H9 (cell line): Measurements from ENCODE around the gene NHLRC4. TPM values are rescaled to one million over a fixed set of nuclear protein-coding genes. Genes with fewer than 3 reads are reported as not detected.

ENCODE experiments used
- DNase-seq: peaks from one replicate; pipeline ENCODE4 v3.0.0-alpha.2; 2017
- H2AFZ ChIP-seq: one replicate; pipeline ENCODE4 v1.6.1; 2013; ENCODE audit warnings: mild to moderate bottlenecking, low read length, control low read depth, moderate library complexity
- H2AK5ac ChIP-seq: 2 replicates; pipeline ENCODE4 v1.6.1; 2013; ENCODE audit warnings: low read length, control low read depth, mixed read lengths; ENCODE audit not compliant: insufficient read length
- H2BK120ac ChIP-seq: one replicate; pipeline ENCODE4 v1.6.1; 2013; ENCODE audit warnings: low read depth, mild to moderate bottlenecking, low read length, control low read depth, inconsistent platforms; ENCODE audit not compliant: poor library complexity, severe bottlenecking
- H2BK12ac ChIP-seq: 2 replicates; pipeline ENCODE4 v1.6.1; 2013; ENCODE audit warnings: low read length, control low read depth, mixed read lengths, low read depth; ENCODE audit not compliant: insufficient read length
- H2BK15ac ChIP-seq: 2 replicates; pipeline ENCODE4 v1.6.1; 2013; ENCODE audit warnings: low read depth, low read length, control low read depth
- H2BK20ac ChIP-seq: one replicate; pipeline ENCODE4 v1.6.1; 2013; ENCODE audit warnings: low read depth, mild to moderate bottlenecking, low read length, control low read depth, inconsistent platforms; ENCODE audit not compliant: poor library complexity, severe bottlenecking
- H2BK5ac ChIP-seq: 2 replicates; pipeline ENCODE4 v1.6.1; 2013; ENCODE audit warnings: low read length, control low read depth, mixed read lengths; ENCODE audit not compliant: insufficient read length
- H3K14ac ChIP-seq: 2 replicates; pipeline ENCODE4 v1.6.1; 2013; ENCODE audit warnings: low read length, control low read depth; ENCODE audit not compliant: insufficient read depth
- H3K18ac ChIP-seq: 2 replicates; pipeline ENCODE4 v1.6.1; 2013; ENCODE audit warnings: low read depth, mild to moderate bottlenecking, mixed read lengths, low read length, control low read depth; ENCODE audit not compliant: insufficient read length
- H3K23ac ChIP-seq: 2 replicates; pipeline ENCODE4 v1.6.1; 2013; ENCODE audit warnings: low read length, control low read depth, mixed read lengths, low read depth; ENCODE audit not compliant: insufficient read length
- H3K23me2 ChIP-seq: 2 replicates; pipeline ENCODE4 v1.6.1; 2013; ENCODE audit warnings: low read depth, mild to moderate bottlenecking, mixed read lengths, low read length, control low read depth; ENCODE audit not compliant: insufficient read length, poor library complexity, severe bottlenecking
- H3K27ac ChIP-seq: 2 replicates; pipeline ENCODE4 v1.5.1; 2013; ENCODE audit warnings: low read length, control low read depth, mixed read lengths, low read depth; ENCODE audit not compliant: insufficient read length
- H3K27me3 ChIP-seq: 2 replicates; pipeline ENCODE4 v1.6.1; 2013; ENCODE audit warnings: low read length, control low read depth, inconsistent platforms; ENCODE audit not compliant: insufficient read depth
- H3K4ac ChIP-seq: 2 replicates; pipeline ENCODE4 v1.6.1; 2013; ENCODE audit warnings: low read depth, mild to moderate bottlenecking, control low read depth, inconsistent platforms, low read length, moderate library complexity
- H3K4me1 ChIP-seq: 2 replicates; pipeline ENCODE4 v1.6.1; 2013; ENCODE audit warnings: low read length, control low read depth, inconsistent platforms; ENCODE audit not compliant: insufficient read depth
- H3K4me2 ChIP-seq: 2 replicates; pipeline ENCODE4 v1.6.1; 2013; ENCODE audit warnings: low read length, control low read depth, mixed read lengths; ENCODE audit not compliant: insufficient read length, insufficient read depth
- H3K56ac ChIP-seq: 2 replicates; pipeline ENCODE4 v1.6.1; 2013; ENCODE audit warnings: low read depth, mild to moderate bottlenecking, mixed read lengths, low read length, control low read depth; ENCODE audit not compliant: insufficient read length
- H3K79me1 ChIP-seq: 2 replicates; pipeline ENCODE4 v1.6.1; 2013; ENCODE audit warnings: low read depth, mild to moderate bottlenecking, moderate library complexity, low read length, control low read depth, inconsistent platforms; ENCODE audit not compliant: insufficient read depth, poor library complexity, severe bottlenecking
- H3K79me2 ChIP-seq: 2 replicates; pipeline ENCODE4 v1.6.1; 2013; ENCODE audit warnings: low read length, control low read depth, inconsistent platforms; ENCODE audit not compliant: insufficient read depth
- H3K9ac ChIP-seq: 2 replicates; pipeline ENCODE4 v1.6.1; 2013; ENCODE audit warnings: low read length, control low read depth, mixed read lengths; ENCODE audit not compliant: insufficient read length; ENCODE audit errors: extremely low read depth
- H3K9me3 ChIP-seq: one replicate; pipeline ENCODE4 v1.6.1; 2013; ENCODE audit warnings: low read depth, low read length, inconsistent platforms; ENCODE audit not compliant: control insufficient read depth
- H3T11ph ChIP-seq: one replicate; pipeline ENCODE4 v1.6.1; 2013; ENCODE audit warnings: mild to moderate bottlenecking, low read length, control low read depth, inconsistent platforms
- H4K20me1 ChIP-seq: one replicate; pipeline ENCODE4 v1.6.1; 2013; ENCODE audit not compliant: control insufficient read depth, insufficient read length, insufficient read depth
- H4K5ac ChIP-seq: 2 replicates; pipeline ENCODE4 v1.6.1; 2013; ENCODE audit warnings: low read depth, mild to moderate bottlenecking, mixed read lengths, low read length, control low read depth; ENCODE audit not compliant: insufficient read length
- H4K8ac ChIP-seq: replicated peaks from 2 replicates; pipeline ENCODE4 v1.6.1; 2013; ENCODE audit warnings: low read length, control low read depth, mixed read lengths, low read depth; ENCODE audit not compliant: insufficient read length
- H4K91ac ChIP-seq: 2 replicates; pipeline ENCODE4 v1.6.1; 2013; ENCODE audit warnings: low read depth, mild to moderate bottlenecking, moderate library complexity, mixed read lengths, low read length, control low read depth; ENCODE audit not compliant: insufficient read length
- H3K27ac Mint-ChIP-seq, 3 experiments: 2 replicates in 2 of 3; 3 replicates in 1 of 3; pipeline ENCODE4 v1.8.0; 2020 to 2021; ENCODE audit warnings: mixed read lengths in 3 of 3, mild to moderate bottlenecking in 1 of 3, moderate library complexity in 1 of 3
- H3K27me3 Mint-ChIP-seq: 2 replicates; pipeline ENCODE4 v1.8.0; 2021; ENCODE audit warnings: low read depth, mild to moderate bottlenecking, moderate library complexity, mixed read lengths
- H3K36me3 Mint-ChIP-seq, 3 experiments: 2 replicates in 2 of 3; 3 replicates in 1 of 3; pipeline ENCODE4 v1.8.0; 2020 to 2021; ENCODE audit warnings: low read depth in 3 of 3, mixed read lengths in 3 of 3; ENCODE audit not compliant: insufficient read depth in 1 of 3
- H3K4me1 Mint-ChIP-seq, 2 experiments: 2 replicates each; pipeline ENCODE4 v1.8.0; 2020; ENCODE audit warnings: mixed read lengths in 2 of 2
- H3K4me3 Mint-ChIP-seq, 2 experiments: 2 replicates in 1 of 2; 3 replicates in 1 of 2; pipeline ENCODE4 v1.8.0; 2020 to 2021; ENCODE audit warnings: mild to moderate bottlenecking in 2 of 2, mixed read lengths in 2 of 2, moderate library complexity in 1 of 2
- H3K9me3 Mint-ChIP-seq, 2 experiments: 2 replicates in 1 of 2; 3 replicates in 1 of 2; pipeline ENCODE4 v1.8.0; 2020; ENCODE audit warnings: mild to moderate bottlenecking in 2 of 2, mixed read lengths in 2 of 2, moderate library complexity in 1 of 2
- CTCF ChIP-seq: fragments of 200-600 bp; sonication (generic); conservative IDR thresholded peaks from 3 replicates; pipeline ENCODE4 v1.8.0; 2021; ENCODE audit warnings: antibody characterized with exemption, mild to moderate bottlenecking
- WGBS: extraction: QIAGEN DNeasy Blood & Tissue Kit; methylation state at CpG from one replicate; pipeline ENCODE4 v1.1.7; 2013; ENCODE audit warnings: missing lambda C conversion rate, low lambda C conversion rate, mixed read lengths; ENCODE audit not compliant: insufficient read length; ENCODE audit errors: extremely low coverage; 5-methylcytosine and 5-hydroxymethylcytosine counted together
- total RNA-seq: library from RNA; stranded (reverse); gene quantifications from 2 replicates; pipeline ENCODE4 v1.2.1, GENCODE V29; 2021

The NHLRC4 gene
- total RNA-seq, 1 experiment from 2014 or later, result 0.42 TPM

- Histone ChIP-seq H3K23me2 (no peaks in the 10 kb centered on the region), H3K9ac (no peak overlapping the region), H3K18ac (no peak overlapping the region), H2BK120ac (no peak overlapping the region), H2BK15ac (no peak overlapping the region), H2BK12ac (no peak overlapping the region), H2BK20ac (no peak overlapping the region), H3K14ac (no peak overlapping the region), H3K27ac (no peak overlapping the region), H3K79me2 (no peaks in the 10 kb centered on the region), H2AFZ (no peak overlapping the region), H3K4me1 (no peaks in the 10 kb centered on the region), H3K4me2 (no peak overlapping the region), H3K9me3 (no peaks in the 10 kb centered on the region), H3K4ac (no peak overlapping the region), H4K91ac (no peak overlapping the region), H4K20me1 (no peaks in the 10 kb centered on the region), H4K5ac (no peak overlapping the region), H3K23ac (no peak overlapping the region), H3T11ph (no peak overlapping the region), H2BK5ac (no peak overlapping the region), H4K8ac (no peak overlapping the region), H2AK5ac (no peak overlapping the region), H3K79me1 (no peaks in the 10 kb centered on the region), H3K27me3 (no peaks in the 10 kb centered on the region), H3K56ac (no peak overlapping the region)
- DNase-seq, result no peak
- Mint-ChIP-seq H3K27ac (no peak overlapping the region), H3K4me1 (no peaks in the 10 kb centered on the region), H3K36me3 (peaks cover 0 to 8% (median 2%) of the 10 kb centered on the region in 3 experiments; a peak in 2 of 7 replicates), H3K27me3 (no peaks in the 10 kb centered on the region), H3K9me3 (no peaks in the 10 kb centered on the region), H3K4me3 (no peak overlapping the region)
- WGBS, result no CpG with 5 or more reads among the region's 28 CpGs
- TF ChIP-seq CTCF, result no peak
Measured at GRCh38 chr16:551210-551609, 15.6 kb upstream of the NHLRC4 start.
